Measurements from ENCODE around the gene RNU1-2. TPM values are rescaled to one million over a fixed set of nuclear protein-coding genes. Genes with fewer than 3 reads are reported as not detected.
"Not testable (repeated sequence)": the region's sequence is repeated elsewhere in the genome, so short reads cannot be mapped to it uniquely, and the experiment has no call there.

RNU1-2 gene
- total RNA-seq, 4 donors from 2014 or later, result under 0.01 TPM

DNA sequence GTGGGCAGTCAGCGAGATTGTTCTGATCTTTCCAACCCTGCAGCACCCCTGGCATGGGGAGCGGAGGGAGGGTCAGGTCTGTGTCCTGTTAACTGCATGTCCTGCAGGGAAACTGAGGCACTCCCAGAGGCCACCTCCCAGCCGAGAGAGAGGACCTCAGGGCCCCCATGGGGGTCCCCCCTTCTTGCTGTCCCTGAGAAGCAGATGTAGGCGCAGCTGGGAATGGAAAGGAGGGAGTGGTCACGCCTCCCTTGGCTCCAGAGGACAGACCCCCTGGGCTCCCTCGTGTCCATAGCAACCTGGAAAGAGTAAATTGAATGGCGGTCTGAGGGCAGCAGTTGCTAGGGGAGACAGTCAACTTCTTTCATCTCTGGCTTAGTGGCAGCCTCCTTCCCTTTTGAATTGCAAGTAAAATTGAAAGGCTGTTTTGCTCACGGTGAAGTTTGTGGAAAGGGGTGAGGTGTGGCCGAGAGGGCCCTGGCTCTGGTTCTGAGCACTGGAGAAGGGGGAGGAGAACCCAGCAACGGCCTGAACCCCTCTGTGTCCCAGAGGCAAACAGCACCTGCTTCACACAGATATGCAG is 30.8 kb downstream of the RNU1-2 start:
- 69 to 70% methylated on average over 10 of the region's 10 CpGs for WGBS, 2 donors
- Histone ChIP-seq H3K9me3 (no peaks in the 10 kb centered on the region), H3K27ac (no peak overlapping the region), H3K27me3 (no peaks in the 10 kb centered on the region), H3K4me1 (peaks cover 4 to 7% of the 10 kb centered on the region in 2 donors), H3K4me3 (replicated peaks in 1 of 3) (no peak overlapping the region), H3K36me3 (peaks cover 0 to 4% of the 10 kb centered on the region in 2 donors)
- intact Hi-C loops (cut with DNase I), result no loop called here
- no peak for TF ChIP-seq POLR2A (IDR thresholded peaks at IDR 0.05)
- TF ChIP-seq, protein P1, sequence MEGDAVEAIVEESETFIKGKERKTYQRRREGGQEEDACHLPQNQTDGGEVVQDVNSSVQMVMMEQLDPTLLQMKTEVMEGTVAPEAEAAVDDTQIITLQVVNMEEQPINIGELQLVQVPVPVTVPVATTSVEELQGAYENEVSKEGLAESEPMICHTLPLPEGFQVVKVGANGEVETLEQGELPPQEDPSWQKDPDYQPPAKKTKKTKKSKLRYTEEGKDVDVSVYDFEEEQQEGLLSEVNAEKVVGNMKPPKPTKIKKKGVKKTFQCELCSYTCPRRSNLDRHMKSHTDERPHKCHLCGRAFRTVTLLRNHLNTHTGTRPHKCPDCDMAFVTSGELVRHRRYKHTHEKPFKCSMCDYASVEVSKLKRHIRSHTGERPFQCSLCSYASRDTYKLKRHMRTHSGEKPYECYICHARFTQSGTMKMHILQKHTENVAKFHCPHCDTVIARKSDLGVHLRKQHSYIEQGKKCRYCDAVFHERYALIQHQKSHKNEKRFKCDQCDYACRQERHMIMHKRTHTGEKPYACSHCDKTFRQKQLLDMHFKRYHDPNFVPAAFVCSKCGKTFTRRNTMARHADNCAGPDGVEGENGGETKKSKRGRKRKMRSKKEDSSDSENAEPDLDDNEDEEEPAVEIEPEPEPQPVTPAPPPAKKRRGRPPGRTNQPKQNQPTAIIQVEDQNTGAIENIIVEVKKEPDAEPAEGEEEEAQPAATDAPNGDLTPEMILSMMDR (IDR thresholded peaks at IDR 0.05), result no peak
- no peak for DNase-seq

DNA sequence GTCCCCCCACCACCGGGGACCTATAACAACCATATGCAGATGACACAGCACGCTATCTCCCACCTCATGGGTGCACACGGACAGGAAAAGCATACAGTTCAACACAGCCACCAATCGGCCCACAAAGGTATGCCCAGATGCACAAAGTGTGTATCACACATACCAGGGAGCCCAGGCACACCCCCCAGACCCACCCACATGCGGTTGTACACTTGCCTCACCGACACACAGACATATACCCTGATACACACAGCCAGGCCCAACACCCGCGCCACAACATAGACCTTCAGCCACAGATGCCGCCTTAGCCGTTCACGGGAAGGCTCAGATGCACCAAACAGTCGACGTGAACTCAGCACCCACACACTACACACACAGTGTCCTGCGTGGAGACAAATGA is 31.5 kb downstream of the RNU1-2 start:
- intact Hi-C loops (cut with DNase I), result no loop called here
- Histone ChIP-seq H3K27me3 (no peaks in the 10 kb centered on the region), H3K36me3 (peaks cover 0 to 8% of the 10 kb centered on the region in 2 donors), H3K27ac (no peak overlapping the region), H3K4me1 (peaks cover 0 to under 1% of the 10 kb centered on the region in 2 donors), H3K4me3 (replicated peaks in 1 of 3) (no peak overlapping the region), H3K9me3 (no peaks in the 10 kb centered on the region)
- TF ChIP-seq POLR2A (IDR thresholded peaks at IDR 0.05), result no peak
- TF ChIP-seq, protein P1 (IDR thresholded peaks at IDR 0.05), result no peak
- 87 to 90% methylated on average over 14 of the region's 14 CpGs for WGBS, 2 donors
- no peak for DNase-seq

DNA sequence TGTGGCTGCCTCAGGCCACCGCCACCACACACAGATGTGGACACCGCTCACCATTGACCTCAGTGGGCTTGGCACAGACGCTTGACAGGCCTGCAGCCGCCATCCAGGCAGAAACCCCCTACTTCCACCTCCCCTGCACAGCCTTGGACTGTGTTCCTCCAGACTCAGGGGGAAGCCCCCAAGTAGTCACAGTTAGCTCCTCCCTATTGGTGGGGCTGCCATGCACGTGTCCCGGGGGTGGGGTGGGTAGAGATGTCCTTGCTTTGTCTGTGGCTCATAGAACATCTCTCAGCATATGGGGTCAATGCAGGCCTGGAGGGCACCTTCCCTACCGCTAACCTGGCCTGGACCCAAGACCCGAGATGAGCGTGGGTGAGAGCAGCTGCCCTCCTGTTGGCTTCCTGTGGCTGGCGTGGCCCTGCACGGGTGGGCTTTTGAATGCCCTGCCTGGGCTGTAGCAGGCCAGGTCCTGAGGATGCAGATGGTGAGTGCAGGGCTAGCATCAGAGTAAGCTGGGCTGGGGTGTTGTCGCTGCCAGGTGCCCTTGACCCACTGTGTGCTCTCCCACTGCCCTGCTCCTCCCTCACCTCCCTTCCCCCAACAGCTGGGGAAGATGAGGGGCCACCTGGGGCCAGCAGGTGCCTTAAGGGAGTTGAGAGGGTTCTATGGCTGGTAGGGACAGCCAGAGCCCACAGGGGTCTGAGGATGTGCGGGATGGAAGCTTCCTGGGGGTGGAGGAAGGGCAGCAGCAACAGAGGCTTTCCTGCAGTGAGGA is 32.1 kb downstream of the RNU1-2 start:
- Histone ChIP-seq H3K36me3 (peaks cover 0 to 8% of the 10 kb centered on the region in 2 donors), H3K27ac (no peak overlapping the region), H3K27me3 (no peaks in the 10 kb centered on the region), H3K9me3 (no peaks in the 10 kb centered on the region), H3K4me1 (no peaks in the 10 kb centered on the region), H3K4me3 (replicated peaks in 1 of 3) (no peak overlapping the region)
- no peak for TF ChIP-seq POLR2A (IDR thresholded peaks at IDR 0.05)
- TF ChIP-seq, protein P1 (IDR thresholded peaks at IDR 0.05), result no peak
- intact Hi-C loops (cut with DNase I), result no loop called here
- 82 to 88% methylated on average over 13 of the region's 13 CpGs for WGBS, 2 donors
- DNase-seq, result no peak

DNA sequence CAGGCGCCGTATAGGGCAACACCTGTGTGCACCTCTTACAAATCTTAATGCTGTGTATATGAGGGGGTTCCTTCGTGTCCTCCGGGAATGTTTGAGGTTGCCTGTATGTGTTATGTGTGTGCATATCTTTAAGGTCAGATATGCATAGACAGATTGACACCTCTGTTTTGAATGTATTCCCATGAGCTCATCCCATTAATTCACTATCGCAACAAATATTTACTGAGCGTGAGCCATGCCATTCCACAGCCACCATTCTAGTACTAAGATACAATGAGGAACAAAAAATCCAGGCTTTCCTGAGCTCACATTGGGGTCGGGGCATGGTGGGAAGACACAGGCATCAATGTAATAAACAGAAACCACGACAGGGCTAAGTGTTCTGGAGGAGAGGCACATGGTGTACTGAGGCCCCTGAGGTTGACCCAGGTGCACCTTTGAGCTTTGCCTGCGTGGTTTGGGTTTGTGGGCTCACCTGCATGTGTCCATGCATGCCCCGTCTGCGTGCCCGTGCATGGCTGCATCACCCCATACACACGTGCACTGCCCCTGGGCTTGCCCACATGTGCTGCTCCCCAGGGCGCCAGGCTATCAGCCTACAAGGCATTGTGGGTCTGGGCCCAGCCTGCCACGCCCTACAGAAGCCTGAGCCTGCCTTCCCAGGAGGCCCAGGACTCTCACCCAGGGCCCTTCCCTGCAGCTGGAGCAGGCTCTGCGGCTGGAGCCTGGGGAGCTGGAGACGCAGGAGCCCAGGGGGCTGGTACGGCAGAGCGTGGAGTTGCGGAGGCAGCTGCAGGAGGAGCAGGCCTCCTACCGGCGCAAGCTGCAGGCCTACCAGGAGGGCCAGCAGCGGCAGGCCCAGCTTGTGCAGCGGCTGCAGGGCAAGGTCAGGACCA is 33.6 kb downstream of the RNU1-2 start:
- H3K4me1 ChIP-seq; H3K9me3 ChIP-seq; DNase-seq; H3K4me3 ChIP-seq (replicated peaks in 1 of 3); H3K36me3 ChIP-seq; intact Hi-C loops (cut with DNase I); H3K27ac ChIP-seq; H3K27me3 ChIP-seq: not testable (repeated sequence)
- WGBS, 2 donors, result 89 to 92% methylated on average over 21 to 22 of the region's 24 CpGs

DNA sequence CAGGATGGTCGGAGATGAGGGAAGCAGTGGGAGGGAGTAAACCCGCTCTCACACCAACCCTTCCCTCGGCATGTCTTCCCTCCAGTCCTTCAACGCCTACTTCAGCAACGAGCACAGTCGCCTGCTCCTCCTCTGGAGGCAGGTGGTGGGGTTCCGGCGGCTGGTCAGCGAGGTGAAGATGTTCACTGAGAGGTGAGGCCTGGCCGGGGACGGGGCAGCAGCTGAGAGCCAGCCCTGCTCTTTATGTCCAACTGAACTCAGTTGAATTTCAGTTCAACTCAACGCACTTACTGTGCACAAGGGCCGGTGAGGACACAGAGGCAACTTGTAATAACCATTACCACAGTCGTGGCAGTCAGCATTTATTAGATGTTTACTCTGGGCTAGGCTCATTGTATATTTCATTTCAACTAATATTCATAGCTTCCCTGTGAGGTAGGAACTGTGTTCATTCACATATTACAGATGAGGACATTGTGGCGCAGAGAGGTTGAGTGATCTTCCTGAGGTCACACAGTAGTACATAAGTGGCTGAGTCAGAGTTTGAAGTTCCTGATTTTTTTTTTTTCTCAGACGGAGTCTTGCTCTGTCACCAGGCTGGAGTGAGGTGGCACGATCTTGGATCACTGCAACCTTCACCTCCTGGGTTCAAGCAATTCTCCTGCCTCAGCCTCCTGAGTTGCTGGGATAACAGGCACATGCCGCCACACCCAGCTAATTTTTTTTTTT is 35.6 kb downstream of the RNU1-2 start:
- H3K27me3 ChIP-seq; H3K27ac ChIP-seq; H3K4me1 ChIP-seq; intact Hi-C loops (cut with DNase I); DNase-seq; H3K9me3 ChIP-seq; H3K4me3 ChIP-seq (replicated peaks in 1 of 3): not testable (repeated sequence)
- 80 to 82% methylated on average over 18 of the region's 18 CpGs for WGBS, 2 donors
- peaks cover 0 to 11% of the 10 kb centered on the region in 2 donors for H3K36me3 ChIP-seq

DNA sequence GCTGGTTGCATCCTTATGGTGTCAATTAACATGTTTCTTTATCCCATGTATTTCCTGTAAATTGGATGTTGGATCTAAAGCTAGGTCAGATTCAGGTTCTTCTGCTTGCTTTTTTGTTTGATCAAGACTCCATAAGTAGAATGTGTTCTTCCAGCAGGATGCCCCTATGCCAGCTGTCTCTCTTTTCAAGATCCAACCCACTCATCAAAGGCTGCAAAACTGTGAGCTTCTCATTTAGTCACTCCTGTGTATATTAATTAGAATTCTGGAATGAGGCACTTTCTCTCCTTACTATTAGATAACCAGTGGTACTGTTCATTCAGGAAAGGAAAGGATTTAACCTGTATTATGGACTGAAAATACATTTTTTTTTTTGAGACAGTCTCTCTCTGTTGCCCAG is 38.2 kb downstream of the RNU1-2 start:
- H3K4me3 ChIP-seq (replicated peaks in 1 of 3); H3K27ac ChIP-seq; H3K4me1 ChIP-seq; H3K9me3 ChIP-seq; H3K27me3 ChIP-seq; intact Hi-C loops (cut with DNase I); DNase-seq: not testable (repeated sequence)
- peaks cover 0 to 22% of the 10 kb centered on the region in 2 donors for H3K36me3 ChIP-seq

DNA sequence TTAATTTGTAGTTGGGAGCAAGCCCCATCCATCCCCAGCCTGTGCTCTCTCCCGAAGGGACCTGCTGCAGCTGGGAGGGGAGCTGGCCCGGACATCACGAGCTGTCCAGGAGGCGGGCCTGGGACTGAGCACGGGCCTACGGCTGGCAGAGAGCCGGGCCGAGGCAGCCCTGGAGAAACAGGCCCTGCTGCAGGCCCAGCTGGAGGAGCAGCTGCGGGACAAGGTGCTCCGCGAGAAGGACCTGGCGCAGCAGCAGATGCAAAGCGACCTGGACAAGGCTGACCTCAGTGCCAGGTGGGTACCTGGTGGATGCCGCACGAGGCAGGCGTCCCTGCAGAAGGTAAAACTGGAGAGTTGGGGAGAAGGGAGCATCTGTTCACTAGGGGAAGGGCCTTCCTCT is 40.8 kb downstream of the RNU1-2 start:
- H3K4me3 ChIP-seq (replicated peaks in 1 of 3); H3K27ac ChIP-seq; DNase-seq; H3K4me1 ChIP-seq; H3K27me3 ChIP-seq; intact Hi-C loops (cut with DNase I); H3K9me3 ChIP-seq: not testable (repeated sequence)
- 85 to 88% methylated on average over 16 of the region's 16 CpGs for WGBS, 2 donors
- H3K36me3 ChIP-seq, result peaks cover 0 to 22% of the 10 kb centered on the region in 2 donors
